Heart left ventricle (tissue), 13 donors: Measurements from ENCODE around the gene CREM.

Source experiments
- POLR2A ChIP-seq, 2 donors: fragments of 450-650 bp; IDR thresholded peaks; one replicate each; pipeline ENCODE4 v1.6.1; 2017; ENCODE audit warnings: antibody characterized with exemption in 2 of 2, mild to moderate bottlenecking in 2 of 2, moderate library complexity in 2 of 2
- TF ChIP-seq, protein P1 (sequence below), 12 donors: fragments of 200-600 bp; sonication (generic) in 4 of 12; IDR thresholded peaks; one replicate each; pipeline versions ENCODE4 v1.5.0 to v1.8.0; 2018 to 2022; ENCODE audit warnings: antibody characterized with exemption in 12 of 12, mild to moderate bottlenecking in 5 of 12
- donor health status: ischemic (EF 13 %, LVEDD 7.1; RV severe dilation, severe dysfunction).
- donor health status: DM: no; HTN: yes; CAD: no.
- donor health status: DM: no; HTN: no; CAD: no.
- donor health status: ischemic (EF 25% LVEDD 6.9; RV normal size, moderate dysfunction).
- donor health status: ischemic (EF 25% LVEDD 5.7; RV mildly dilated, moderate dysfunction).
- donor health status: ischemic (EF 35%, LVEDD 5.7; RV mildly dilated, moderate dysfunction).
- donor health status: nonischemic (EF 11% LVEDD 7.7; RV severe dilation, severe dysfunction).
- donor health status: DM: yes; HTN: yes; CAD: no.
- donor health status: PGD.
- donor health status: ischemic (EF 29% LVEDD 5.4; RV normal size, mild dysfunction).
- donor health status: nonischemic (EF 23%, LVEDD 6.1; RV moderate dilation, normal function).

DNA sequence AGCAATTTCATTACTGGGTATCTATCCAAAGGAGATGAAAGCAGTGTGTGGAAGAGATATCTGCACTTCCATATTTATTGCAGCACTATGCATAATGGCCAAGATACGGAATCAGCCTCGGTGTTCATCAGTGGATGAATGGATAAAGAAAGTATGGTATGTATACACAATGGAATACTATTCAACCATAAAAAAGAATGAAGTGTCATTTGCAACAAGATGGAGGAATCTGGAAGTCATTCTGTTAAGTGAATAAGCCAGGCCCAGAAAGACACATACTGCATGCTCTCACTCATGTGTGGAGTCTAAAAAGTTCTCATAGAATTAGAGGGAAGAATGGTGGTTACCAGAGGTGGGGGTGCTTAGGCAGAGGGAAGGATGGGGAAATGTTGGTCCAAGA, 35.3 kb downstream of the CREM start:
- TF ChIP-seq, protein P1, sequence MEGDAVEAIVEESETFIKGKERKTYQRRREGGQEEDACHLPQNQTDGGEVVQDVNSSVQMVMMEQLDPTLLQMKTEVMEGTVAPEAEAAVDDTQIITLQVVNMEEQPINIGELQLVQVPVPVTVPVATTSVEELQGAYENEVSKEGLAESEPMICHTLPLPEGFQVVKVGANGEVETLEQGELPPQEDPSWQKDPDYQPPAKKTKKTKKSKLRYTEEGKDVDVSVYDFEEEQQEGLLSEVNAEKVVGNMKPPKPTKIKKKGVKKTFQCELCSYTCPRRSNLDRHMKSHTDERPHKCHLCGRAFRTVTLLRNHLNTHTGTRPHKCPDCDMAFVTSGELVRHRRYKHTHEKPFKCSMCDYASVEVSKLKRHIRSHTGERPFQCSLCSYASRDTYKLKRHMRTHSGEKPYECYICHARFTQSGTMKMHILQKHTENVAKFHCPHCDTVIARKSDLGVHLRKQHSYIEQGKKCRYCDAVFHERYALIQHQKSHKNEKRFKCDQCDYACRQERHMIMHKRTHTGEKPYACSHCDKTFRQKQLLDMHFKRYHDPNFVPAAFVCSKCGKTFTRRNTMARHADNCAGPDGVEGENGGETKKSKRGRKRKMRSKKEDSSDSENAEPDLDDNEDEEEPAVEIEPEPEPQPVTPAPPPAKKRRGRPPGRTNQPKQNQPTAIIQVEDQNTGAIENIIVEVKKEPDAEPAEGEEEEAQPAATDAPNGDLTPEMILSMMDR (IDR thresholded peaks at IDR 0.05) = no peak
- no peak for TF ChIP-seq POLR2A (IDR thresholded peaks at IDR 0.05)
